AG09319 (cell line): ENCODE measurements around the gene ASCC1.
A peak's percentile ranks its signal among the peaks of the same experiment; 100 is the strongest.

Experiments used
- DNase-seq: peaks from one replicate; pipeline ENCODE4 v3.0.0-alpha.2; 2010; ENCODE audit warnings: low read depth; ENCODE audit errors: extremely low read depth
- CTCF ChIP-seq: IDR thresholded peaks from 2 replicates; pipeline ENCODE4 v1.5.1; 2011; ENCODE audit warnings: low read depth, mild to moderate bottlenecking, inconsistent platforms, low read length, moderate library complexity

Gene ASCC1

GRCh38 chr10:72244573-72245038 is 28.5 kb upstream of the ASCC1 start:
- TF ChIP-seq CTCF: no peak
- DNase-seq: no peak

GRCh38 chr10:72243822-72244437 is 27.9 kb upstream of the ASCC1 start:
- TF ChIP-seq CTCF: peak; percentile 55
- peak; percentile 94 for DNase-seq

- TF ChIP-seq CTCF: no peak
- DNase-seq: no peak
Measured at GRCh38 chr10:72242675-72243074, 26.6 kb upstream of the ASCC1 start.

GRCh38 chr10:72241691-72242252 is 25.7 kb upstream of the ASCC1 start:
- TF ChIP-seq CTCF: no peak
- no peak for DNase-seq

- DNase-seq: no peak
- no peak for TF ChIP-seq CTCF
Measured at GRCh38 chr10:72240371-72240770, 24.3 kb upstream of the ASCC1 start.

- DNase-seq: no peak
- no peak for TF ChIP-seq CTCF
Measured at GRCh38 chr10:72239409-72239808, 23.3 kb upstream of the ASCC1 start.

- DNase-seq: no peak
- TF ChIP-seq CTCF: no peak
Measured at GRCh38 chr10:72238392-72239175, 22.5 kb upstream of the ASCC1 start.
